Heart left ventricle (tissue), 13 donors: ENCODE results near the gene DDX25.

Experiments used
- POLR2A ChIP-seq, 2 donors: fragments of 450-650 bp; IDR thresholded peaks; one replicate each; pipeline ENCODE4 v1.6.1; 2017; ENCODE audit warnings: antibody characterized with exemption in 2 of 2, mild to moderate bottlenecking in 2 of 2, moderate library complexity in 2 of 2
- TF ChIP-seq, protein P1 (sequence below), 12 donors: fragments of 200-600 bp; sonication (generic) in 4 of 12; IDR thresholded peaks; one replicate each; pipeline versions ENCODE4 v1.5.0 to v1.8.0; 2018 to 2022; ENCODE audit warnings: antibody characterized with exemption in 12 of 12, mild to moderate bottlenecking in 5 of 12
- donor health status: ischemic (EF 13 %, LVEDD 7.1; RV severe dilation, severe dysfunction).
- donor health status: DM: no; HTN: yes; CAD: no.
- donor health status: DM: no; HTN: no; CAD: no.
- donor health status: ischemic (EF 25% LVEDD 6.9; RV normal size, moderate dysfunction).
- donor health status: ischemic (EF 25% LVEDD 5.7; RV mildly dilated, moderate dysfunction).
- donor health status: ischemic (EF 35%, LVEDD 5.7; RV mildly dilated, moderate dysfunction).
- donor health status: nonischemic (EF 11% LVEDD 7.7; RV severe dilation, severe dysfunction).
- donor health status: DM: yes; HTN: yes; CAD: no.
- donor health status: PGD.
- donor health status: ischemic (EF 29% LVEDD 5.4; RV normal size, mild dysfunction).
- donor health status: nonischemic (EF 23%, LVEDD 6.1; RV moderate dilation, normal function).

DNA sequence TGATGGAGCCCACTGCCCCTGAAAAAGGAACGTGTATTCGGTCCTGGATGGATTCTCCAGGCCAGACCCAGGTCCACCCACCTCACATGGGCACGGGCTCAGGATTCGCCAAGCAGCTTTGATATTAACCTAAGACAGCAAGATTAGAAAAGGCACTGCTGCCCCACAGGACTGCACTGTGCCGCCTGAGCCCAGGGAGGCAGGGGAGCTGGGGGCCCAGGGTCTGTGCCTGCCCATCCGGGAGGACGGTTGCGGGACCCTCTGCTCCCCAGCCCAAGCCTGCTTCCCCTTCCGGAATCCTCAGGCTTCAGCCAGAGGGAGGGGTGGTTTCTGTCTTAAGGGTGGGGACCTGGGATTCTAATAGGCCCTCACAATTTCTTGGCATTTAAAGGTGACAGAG, 28.0 kb downstream of the DDX25 start:
- TF ChIP-seq, protein P1, sequence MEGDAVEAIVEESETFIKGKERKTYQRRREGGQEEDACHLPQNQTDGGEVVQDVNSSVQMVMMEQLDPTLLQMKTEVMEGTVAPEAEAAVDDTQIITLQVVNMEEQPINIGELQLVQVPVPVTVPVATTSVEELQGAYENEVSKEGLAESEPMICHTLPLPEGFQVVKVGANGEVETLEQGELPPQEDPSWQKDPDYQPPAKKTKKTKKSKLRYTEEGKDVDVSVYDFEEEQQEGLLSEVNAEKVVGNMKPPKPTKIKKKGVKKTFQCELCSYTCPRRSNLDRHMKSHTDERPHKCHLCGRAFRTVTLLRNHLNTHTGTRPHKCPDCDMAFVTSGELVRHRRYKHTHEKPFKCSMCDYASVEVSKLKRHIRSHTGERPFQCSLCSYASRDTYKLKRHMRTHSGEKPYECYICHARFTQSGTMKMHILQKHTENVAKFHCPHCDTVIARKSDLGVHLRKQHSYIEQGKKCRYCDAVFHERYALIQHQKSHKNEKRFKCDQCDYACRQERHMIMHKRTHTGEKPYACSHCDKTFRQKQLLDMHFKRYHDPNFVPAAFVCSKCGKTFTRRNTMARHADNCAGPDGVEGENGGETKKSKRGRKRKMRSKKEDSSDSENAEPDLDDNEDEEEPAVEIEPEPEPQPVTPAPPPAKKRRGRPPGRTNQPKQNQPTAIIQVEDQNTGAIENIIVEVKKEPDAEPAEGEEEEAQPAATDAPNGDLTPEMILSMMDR (IDR thresholded peaks at IDR 0.05) = no peak
- TF ChIP-seq POLR2A (IDR thresholded peaks at IDR 0.05) = no peak
